Astrocyte (in vitro differentiated cells and primary cell): Measurements from ENCODE around the gene EOLA1.

Source experiments
- EZH2 ChIP-seq: IDR thresholded peaks from 2 replicates; pipeline ENCODE4 v1.6.1; 2012; ENCODE audit warnings: mild to moderate bottlenecking, low read length, inconsistent platforms; ENCODE audit not compliant: insufficient read depth
- TF ChIP-seq, protein P1 (sequence below): IDR thresholded peaks from 2 replicates; pipeline ENCODE4 v1.5.1; 2011; ENCODE audit warnings: low read depth, mild to moderate bottlenecking, inconsistent platforms, low read length, moderate library complexity; ENCODE audit not compliant: insufficient read depth

- TF ChIP-seq, protein P1, sequence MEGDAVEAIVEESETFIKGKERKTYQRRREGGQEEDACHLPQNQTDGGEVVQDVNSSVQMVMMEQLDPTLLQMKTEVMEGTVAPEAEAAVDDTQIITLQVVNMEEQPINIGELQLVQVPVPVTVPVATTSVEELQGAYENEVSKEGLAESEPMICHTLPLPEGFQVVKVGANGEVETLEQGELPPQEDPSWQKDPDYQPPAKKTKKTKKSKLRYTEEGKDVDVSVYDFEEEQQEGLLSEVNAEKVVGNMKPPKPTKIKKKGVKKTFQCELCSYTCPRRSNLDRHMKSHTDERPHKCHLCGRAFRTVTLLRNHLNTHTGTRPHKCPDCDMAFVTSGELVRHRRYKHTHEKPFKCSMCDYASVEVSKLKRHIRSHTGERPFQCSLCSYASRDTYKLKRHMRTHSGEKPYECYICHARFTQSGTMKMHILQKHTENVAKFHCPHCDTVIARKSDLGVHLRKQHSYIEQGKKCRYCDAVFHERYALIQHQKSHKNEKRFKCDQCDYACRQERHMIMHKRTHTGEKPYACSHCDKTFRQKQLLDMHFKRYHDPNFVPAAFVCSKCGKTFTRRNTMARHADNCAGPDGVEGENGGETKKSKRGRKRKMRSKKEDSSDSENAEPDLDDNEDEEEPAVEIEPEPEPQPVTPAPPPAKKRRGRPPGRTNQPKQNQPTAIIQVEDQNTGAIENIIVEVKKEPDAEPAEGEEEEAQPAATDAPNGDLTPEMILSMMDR, result no peak
- TF ChIP-seq EZH2, result no peak
Observed at GRCh38 chrX:149504226-149504914, 36.4 kb upstream of the EOLA1 start.
